ENCODE data around the gene USP2. TPM values are rescaled to one million over a fixed set of nuclear protein-coding genes. Genes with fewer than 3 reads are reported as not detected.

USP2 gene
- total RNA-seq, 1 experiment from 2014 or later = 14.4 TPM

GRCh38 chr11:119420631-119421030 lies 39.1 kb upstream of the USP2 start:
- Histone ChIP-seq H3K36me3 (ENCODE audit: control insufficient read depth, insufficient read depth, low read length) (no peaks in the 10 kb centered on the region), H3K9me3 (no peaks in the 10 kb centered on the region), H3K4me1 (no peaks in the 10 kb centered on the region), H3K27me3 (replicated peaks; ENCODE audit: control insufficient read depth, insufficient read depth, low read length) (no peaks in the 10 kb centered on the region), H3K4me3 (ENCODE audit: low read depth, low read length) (no peak overlapping the region)
- ChIA-PET CTCF (no interaction called here), POLR2A (no interaction called here)
- H3K4me3 Mint-ChIP-seq (ENCODE audit: unreplicated experiment) = no peak overlapping the region
- TF ChIP-seq CTCF (IDR thresholded peaks at IDR 0.05; ENCODE audit: insufficient read depth in 1 of 2, low read depth in 1 of 2, low read length in 1 of 2, severe bottlenecking in 1 of 2, unreplicated experiment in 1 of 2) = no peak
- no peaks in the 10 kb centered on the region for H3K27me3 Mint-ChIP-seq (ENCODE audit: insufficient read depth, unreplicated experiment)
- no peaks in the 10 kb centered on the region for H3K4me1 Mint-ChIP-seq (ENCODE audit: low read depth, unreplicated experiment)
- H3K9me3 Mint-ChIP-seq (ENCODE audit: unreplicated experiment) = no peaks in the 10 kb centered on the region
- H3K36me3 Mint-ChIP-seq (ENCODE audit: insufficient read depth, unreplicated experiment) = no peaks in the 10 kb centered on the region
- no TSS peak for BruUV-seq (replicated peaks)
- intact Hi-C loops (cut with micrococcal nuclease; ENCODE audit: unreplicated experiment) = no loop called here
- no peak overlapping the region for H3K27ac Mint-ChIP-seq (ENCODE audit: unreplicated experiment)
- no peak for DNase-seq

GRCh38 chr11:119419834-119420492 lies 38.5 kb upstream of the USP2 start:
- no peaks in the 10 kb centered on the region for H3K36me3 ChIP-seq (ENCODE audit: control insufficient read depth, insufficient read depth, low read length)
- no peaks in the 10 kb centered on the region for H3K4me1 ChIP-seq
- intact Hi-C loops (cut with micrococcal nuclease; ENCODE audit: unreplicated experiment) = no loop called here
- no peaks in the 10 kb centered on the region for H3K36me3 Mint-ChIP-seq (ENCODE audit: insufficient read depth, unreplicated experiment)
- no TSS peak for BruUV-seq (replicated peaks)
- H3K4me3 Mint-ChIP-seq (ENCODE audit: unreplicated experiment) = no peak overlapping the region
- H3K9me3 Mint-ChIP-seq (ENCODE audit: unreplicated experiment) = no peaks in the 10 kb centered on the region
- no peak for TF ChIP-seq CTCF (IDR thresholded peaks at IDR 0.05; ENCODE audit: insufficient read depth in 1 of 2, low read depth in 1 of 2, low read length in 1 of 2, severe bottlenecking in 1 of 2, unreplicated experiment in 1 of 2)
- no peak overlapping the region for H3K27ac Mint-ChIP-seq (ENCODE audit: unreplicated experiment)
- no peaks in the 10 kb centered on the region for H3K27me3 Mint-ChIP-seq (ENCODE audit: insufficient read depth, unreplicated experiment)
- H3K27me3 ChIP-seq (replicated peaks; ENCODE audit: control insufficient read depth, insufficient read depth, low read length) = no peaks in the 10 kb centered on the region
- no peaks in the 10 kb centered on the region for H3K4me1 Mint-ChIP-seq (ENCODE audit: low read depth, unreplicated experiment)
- ChIA-PET CTCF (interaction anchor here (0.6 kb wide), 1 partner anchor 318 kb away, joined by 4 read pairs; the partner anchor contains the start of gene DPAGT1), POLR2A (no interaction called here)
- no peaks in the 10 kb centered on the region for H3K9me3 ChIP-seq
- H3K4me3 ChIP-seq (ENCODE audit: low read depth, low read length) = no peak overlapping the region
- no peak for DNase-seq

- ChIA-PET POLR2A (no interaction called here), CTCF (no interaction called here)
- no TSS peak for BruUV-seq (replicated peaks)
- no peaks in the 10 kb centered on the region for H3K4me1 ChIP-seq
- TF ChIP-seq CTCF (IDR thresholded peaks at IDR 0.05; ENCODE audit: insufficient read depth in 1 of 2, low read depth in 1 of 2, low read length in 1 of 2, severe bottlenecking in 1 of 2, unreplicated experiment in 1 of 2) = no peak
- no peaks in the 10 kb centered on the region for H3K36me3 ChIP-seq (ENCODE audit: control insufficient read depth, insufficient read depth, low read length)
- H3K4me3 ChIP-seq (ENCODE audit: low read depth, low read length) = no peak overlapping the region
- Mint-ChIP-seq H3K27me3 (ENCODE audit: insufficient read depth, unreplicated experiment) (no peaks in the 10 kb centered on the region), H3K27ac (ENCODE audit: unreplicated experiment) (no peak overlapping the region), H3K4me3 (ENCODE audit: unreplicated experiment) (no peak overlapping the region), H3K4me1 (ENCODE audit: low read depth, unreplicated experiment) (no peaks in the 10 kb centered on the region), H3K9me3 (ENCODE audit: unreplicated experiment) (no peaks in the 10 kb centered on the region), H3K36me3 (ENCODE audit: insufficient read depth, unreplicated experiment) (no peaks in the 10 kb centered on the region)
- DNase-seq = no peak
- no peaks in the 10 kb centered on the region for H3K27me3 ChIP-seq (replicated peaks; ENCODE audit: control insufficient read depth, insufficient read depth, low read length)
- H3K9me3 ChIP-seq = no peaks in the 10 kb centered on the region
- intact Hi-C loops (cut with micrococcal nuclease; ENCODE audit: unreplicated experiment) = no loop called here
Measured at GRCh38 chr11:119419246-119419645, 37.8 kb upstream of the USP2 start.
